Stomach (tissue), 4 donors: ENCODE results near the gene PRDM9.

ENCODE experiments used
- POLR2A ChIP-seq, 4 donors: fragments of 450-650 bp; IDR thresholded peaks; one replicate each; pipeline ENCODE4 v1.6.1; 2016; ENCODE audit warnings: antibody characterized with exemption in 4 of 4, control low read depth in 2 of 4, mild to moderate bottlenecking in 1 of 4, moderate library complexity in 1 of 4
- POLR2AphosphoS5 ChIP-seq, 3 donors: sonication (generic); formaldehyde crosslinking; IDR thresholded peaks; one replicate each; pipeline ENCODE4 v1.6.1; 2016; ENCODE audit warnings: antibody characterized with exemption in 3 of 3
- TF ChIP-seq, protein P1 (sequence below), 7 experiments: fragments of 450-650 bp in 4 of 7; fragments of 200-600 bp in 3 of 7; sonication (generic) in 3 of 7; IDR thresholded peaks; one replicate each; pipeline ENCODE4 v1.5.1; 2016 to 2019; ENCODE audit warnings: antibody characterized with exemption in 7 of 7, control low read depth in 2 of 7, mild to moderate bottlenecking in 1 of 7

DNA sequence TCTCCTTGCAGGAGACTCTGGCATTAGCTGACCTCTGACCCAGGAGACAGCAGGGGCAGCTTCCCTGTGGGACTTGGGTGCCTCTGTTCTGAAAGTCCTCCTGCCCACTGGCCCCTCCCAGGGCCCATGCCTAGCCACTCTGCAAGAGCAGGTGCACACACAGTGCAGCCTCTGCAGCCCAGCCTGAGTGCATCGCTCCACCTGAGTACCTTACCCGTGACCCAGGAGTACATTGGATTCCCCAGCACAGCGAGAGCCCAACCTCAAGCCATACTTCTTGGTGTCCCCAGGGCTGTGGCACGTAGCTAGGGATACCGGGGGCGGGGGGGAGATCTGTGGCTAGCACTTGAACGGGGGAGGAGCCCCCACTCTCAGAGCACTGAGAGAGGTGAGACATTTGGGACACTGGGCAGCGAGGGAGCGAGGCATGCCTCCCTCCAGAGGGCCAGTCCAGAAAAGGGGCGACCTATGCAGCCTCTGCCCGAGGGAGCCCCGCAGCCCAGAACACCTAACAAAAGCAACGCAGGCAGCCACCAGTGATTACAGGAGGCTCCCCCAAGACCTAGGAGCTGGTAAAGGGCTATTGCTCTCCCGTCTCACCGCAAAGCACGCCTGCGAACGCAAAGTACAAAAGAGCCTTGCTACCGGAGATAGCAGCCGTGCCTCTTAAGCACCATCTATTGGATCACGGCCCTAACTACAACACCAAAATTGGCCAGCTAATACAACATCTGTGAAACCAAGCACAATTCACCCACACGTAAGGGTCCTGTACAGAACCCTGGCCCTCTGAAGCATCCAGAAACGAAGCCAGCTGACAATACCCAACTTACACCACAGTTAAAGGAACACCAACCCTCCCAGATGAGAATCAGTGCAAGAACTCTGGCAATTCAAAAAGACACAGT is 826 bp upstream of the PRDM9 start:
- TF ChIP-seq, protein P1, sequence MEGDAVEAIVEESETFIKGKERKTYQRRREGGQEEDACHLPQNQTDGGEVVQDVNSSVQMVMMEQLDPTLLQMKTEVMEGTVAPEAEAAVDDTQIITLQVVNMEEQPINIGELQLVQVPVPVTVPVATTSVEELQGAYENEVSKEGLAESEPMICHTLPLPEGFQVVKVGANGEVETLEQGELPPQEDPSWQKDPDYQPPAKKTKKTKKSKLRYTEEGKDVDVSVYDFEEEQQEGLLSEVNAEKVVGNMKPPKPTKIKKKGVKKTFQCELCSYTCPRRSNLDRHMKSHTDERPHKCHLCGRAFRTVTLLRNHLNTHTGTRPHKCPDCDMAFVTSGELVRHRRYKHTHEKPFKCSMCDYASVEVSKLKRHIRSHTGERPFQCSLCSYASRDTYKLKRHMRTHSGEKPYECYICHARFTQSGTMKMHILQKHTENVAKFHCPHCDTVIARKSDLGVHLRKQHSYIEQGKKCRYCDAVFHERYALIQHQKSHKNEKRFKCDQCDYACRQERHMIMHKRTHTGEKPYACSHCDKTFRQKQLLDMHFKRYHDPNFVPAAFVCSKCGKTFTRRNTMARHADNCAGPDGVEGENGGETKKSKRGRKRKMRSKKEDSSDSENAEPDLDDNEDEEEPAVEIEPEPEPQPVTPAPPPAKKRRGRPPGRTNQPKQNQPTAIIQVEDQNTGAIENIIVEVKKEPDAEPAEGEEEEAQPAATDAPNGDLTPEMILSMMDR (IDR thresholded peaks at IDR 0.05) = no peak
- TF ChIP-seq POLR2A (IDR thresholded peaks at IDR 0.05) = no peak
- no peak for TF ChIP-seq POLR2AphosphoS5 (IDR thresholded peaks at IDR 0.05)
